Measurements from ENCODE around the gene LRRC59. TPM values are rescaled to one million over a fixed set of nuclear protein-coding genes. Genes with fewer than 3 reads are reported as not detected.

LRRC59 gene
- total RNA-seq, 4 donors from 2014 or later = 34.4 to 76.6 (median 50.3) TPM

DNA sequence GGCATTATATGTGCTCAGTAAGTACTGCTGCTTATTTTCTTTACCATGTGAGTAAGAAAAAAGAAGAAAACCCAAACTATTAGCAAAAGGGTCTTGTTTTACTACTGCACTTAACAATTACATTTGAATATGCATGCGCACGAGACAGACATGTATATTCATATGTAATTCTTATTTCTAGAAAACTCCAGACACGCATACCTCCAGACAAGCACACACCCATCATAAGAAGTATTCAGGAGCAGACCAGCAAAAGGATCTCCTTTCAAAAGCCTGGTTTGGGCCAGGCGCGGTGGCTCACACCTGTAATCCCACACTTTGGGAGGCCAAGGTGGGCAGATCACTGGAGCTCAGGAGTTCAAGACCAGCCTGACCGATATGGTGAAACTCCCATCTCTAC, 7.8 kb downstream of the LRRC59 start:
- TF ChIP-seq POLR2A (IDR thresholded peaks at IDR 0.05) (no peak), POLR2AphosphoS5 (IDR thresholded peaks at IDR 0.05) (no peak), EP300 (IDR thresholded peaks at IDR 0.05) (no peak)
- TF ChIP-seq, protein P1, sequence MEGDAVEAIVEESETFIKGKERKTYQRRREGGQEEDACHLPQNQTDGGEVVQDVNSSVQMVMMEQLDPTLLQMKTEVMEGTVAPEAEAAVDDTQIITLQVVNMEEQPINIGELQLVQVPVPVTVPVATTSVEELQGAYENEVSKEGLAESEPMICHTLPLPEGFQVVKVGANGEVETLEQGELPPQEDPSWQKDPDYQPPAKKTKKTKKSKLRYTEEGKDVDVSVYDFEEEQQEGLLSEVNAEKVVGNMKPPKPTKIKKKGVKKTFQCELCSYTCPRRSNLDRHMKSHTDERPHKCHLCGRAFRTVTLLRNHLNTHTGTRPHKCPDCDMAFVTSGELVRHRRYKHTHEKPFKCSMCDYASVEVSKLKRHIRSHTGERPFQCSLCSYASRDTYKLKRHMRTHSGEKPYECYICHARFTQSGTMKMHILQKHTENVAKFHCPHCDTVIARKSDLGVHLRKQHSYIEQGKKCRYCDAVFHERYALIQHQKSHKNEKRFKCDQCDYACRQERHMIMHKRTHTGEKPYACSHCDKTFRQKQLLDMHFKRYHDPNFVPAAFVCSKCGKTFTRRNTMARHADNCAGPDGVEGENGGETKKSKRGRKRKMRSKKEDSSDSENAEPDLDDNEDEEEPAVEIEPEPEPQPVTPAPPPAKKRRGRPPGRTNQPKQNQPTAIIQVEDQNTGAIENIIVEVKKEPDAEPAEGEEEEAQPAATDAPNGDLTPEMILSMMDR (IDR thresholded peaks at IDR 0.05) = no peak
- Histone ChIP-seq H3K36me3 (peaks cover 0 to 100% of the 10 kb centered on the region in 2 donors), H3K27me3 (no peaks in the 10 kb centered on the region), H3K4me3 (no peak overlapping the region), H3K27ac (no peak overlapping the region), H3K9me3 (no peaks in the 10 kb centered on the region), H3K4me1 (peaks cover 0 to 5% (median 0%) of the 10 kb centered on the region in 3 donors)
- no peak for ATAC-seq
- 87 to 96% methylated on average over 3 to 4 of the region's 6 CpGs for WGBS, 2 donors (ENCODE audit: low coverage in 1 of 2)

DNA sequence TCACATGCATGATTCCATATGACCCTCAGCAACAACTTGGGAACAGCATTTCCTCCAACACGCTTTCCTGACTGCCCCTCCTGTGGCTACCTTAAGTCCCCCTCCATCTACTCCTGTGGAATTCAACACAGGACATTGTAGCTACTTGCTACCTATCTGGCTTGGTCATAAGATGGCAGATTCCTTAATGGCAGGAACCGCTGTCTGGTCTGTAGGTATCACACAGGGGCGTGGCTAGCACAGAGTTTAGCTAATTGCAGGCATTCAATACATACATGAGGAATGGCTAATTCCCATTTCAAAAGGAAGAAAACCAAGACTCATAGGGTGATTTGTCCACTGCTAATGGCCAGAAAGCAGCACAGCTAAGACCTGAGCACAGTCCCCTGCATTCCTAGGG, 8.6 kb downstream of the LRRC59 start:
- no peak overlapping the region for H3K4me3 ChIP-seq
- no peak for TF ChIP-seq POLR2A (IDR thresholded peaks at IDR 0.05)
- TF ChIP-seq EP300 (IDR thresholded peaks at IDR 0.05) = no peak
- TF ChIP-seq POLR2AphosphoS5 (IDR thresholded peaks at IDR 0.05) = no peak
- TF ChIP-seq, protein P1 (IDR thresholded peaks at IDR 0.05) = no peak
- no peak overlapping the region for H3K27ac ChIP-seq
- no peak for ATAC-seq
- H3K4me1 ChIP-seq = no peaks in the 10 kb centered on the region
- no peaks in the 10 kb centered on the region for H3K9me3 ChIP-seq
- WGBS, 2 donors (ENCODE audit: low coverage in 1 of 2) = 84 to 100% methylated on average over 1 to 2 of the region's 3 CpGs
- H3K36me3 ChIP-seq = peaks cover 0 to 100% of the 10 kb centered on the region in 2 donors
- H3K27me3 ChIP-seq = no peaks in the 10 kb centered on the region

DNA sequence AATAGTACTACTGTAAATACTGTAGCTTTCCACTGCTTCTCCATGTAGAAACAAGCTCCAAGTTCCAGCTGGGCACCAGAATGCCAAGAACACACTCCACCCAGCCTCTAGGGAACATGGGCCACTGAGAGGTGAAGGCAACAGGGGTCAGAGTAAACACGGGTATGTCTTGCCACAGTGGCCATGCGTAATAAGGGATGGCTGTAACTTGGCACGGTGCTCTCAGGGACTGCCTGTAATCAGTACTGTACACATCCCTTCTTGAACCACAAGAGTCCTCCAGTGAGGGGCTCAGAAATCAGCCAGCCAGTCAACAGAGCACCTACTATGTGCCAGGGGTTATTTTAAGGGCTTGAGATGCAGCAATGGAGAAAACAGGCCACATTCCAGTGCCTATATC, 10.8 kb downstream of the LRRC59 start:
- H3K4me1 ChIP-seq = no peaks in the 10 kb centered on the region
- no peak for ATAC-seq
- H3K36me3 ChIP-seq = peaks cover 0 to 100% of the 10 kb centered on the region in 2 donors
- H3K9me3 ChIP-seq = no peaks in the 10 kb centered on the region
- no peak for TF ChIP-seq EP300 (IDR thresholded peaks at IDR 0.05)
- 50 to 80% methylated on average over 1 to 3 of the region's 3 CpGs for WGBS, 2 donors (ENCODE audit: low coverage in 1 of 2)
- no peak overlapping the region for H3K27ac ChIP-seq
- H3K4me3 ChIP-seq = no peak overlapping the region
- no peaks in the 10 kb centered on the region for H3K27me3 ChIP-seq

DNA sequence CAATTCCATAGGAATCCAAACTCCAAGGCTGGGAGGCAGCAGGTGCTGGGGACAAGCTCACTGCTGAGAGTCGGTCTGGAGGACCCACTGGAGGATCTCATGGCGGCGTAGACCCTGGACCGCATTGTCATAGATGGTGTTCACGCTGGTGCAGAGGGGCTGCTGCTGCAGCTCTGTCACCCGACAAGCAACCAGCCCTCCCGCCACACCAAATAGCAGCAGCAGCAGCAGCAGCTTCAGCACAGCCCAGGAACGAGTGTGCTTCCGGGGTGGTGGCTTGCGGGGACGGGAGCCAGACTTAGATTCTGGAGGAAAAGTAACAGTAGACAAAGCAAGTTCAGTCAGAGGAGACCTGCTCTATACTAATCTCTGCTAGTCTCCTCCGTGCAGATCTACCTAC, 14.4 kb downstream of the LRRC59 start:
- no peak for ATAC-seq
- TF ChIP-seq EP300 (IDR thresholded peaks at IDR 0.05) (no peak), POLR2A (IDR thresholded peaks at IDR 0.05) (no peak), POLR2AphosphoS5 (IDR thresholded peaks at IDR 0.05) (no peak)
- TF ChIP-seq, protein P1 (IDR thresholded peaks at IDR 0.05) = no peak
- WGBS, 2 donors (ENCODE audit: low coverage in 1 of 2) = 100% methylated on average over 1 of the region's 12 CpGs; no CpG with 5 or more reads in 1 of the 2 donors
- H3K27ac ChIP-seq = no peak overlapping the region
- H3K4me1 ChIP-seq = no peaks in the 10 kb centered on the region
- H3K36me3 ChIP-seq = peaks cover 0 to 75% of the 10 kb centered on the region in 2 donors
- H3K27me3 ChIP-seq = no peaks in the 10 kb centered on the region
- no peaks in the 10 kb centered on the region for H3K9me3 ChIP-seq
- H3K4me3 ChIP-seq = no peak overlapping the region

DNA sequence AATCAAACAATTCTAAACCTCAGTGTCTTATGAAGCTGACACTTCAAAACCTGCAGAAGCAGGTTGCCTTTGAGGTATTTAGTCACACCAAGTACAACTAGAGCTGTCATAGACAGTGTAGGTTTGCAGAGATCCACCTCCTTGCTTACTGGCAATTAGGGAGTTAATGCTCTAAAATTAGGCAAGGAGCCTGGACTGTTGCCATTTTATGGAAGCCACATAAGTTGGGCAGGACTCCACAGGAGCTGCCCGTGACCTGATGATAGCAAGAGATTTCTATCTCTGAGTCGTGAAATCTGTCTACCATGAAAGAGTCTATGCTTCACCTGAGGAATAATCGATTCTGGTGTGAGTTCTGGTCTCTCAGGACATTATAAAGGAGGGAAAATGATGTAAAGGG, 15.4 kb downstream of the LRRC59 start:
- Histone ChIP-seq H3K36me3 (peaks cover 0 to 65% of the 10 kb centered on the region in 2 donors), H3K4me3 (no peak overlapping the region), H3K27me3 (no peaks in the 10 kb centered on the region), H3K9me3 (no peaks in the 10 kb centered on the region), H3K27ac (no peak overlapping the region), H3K4me1 (no peaks in the 10 kb centered on the region)
- 43 to 75% methylated on average over 2 to 3 of the region's 3 CpGs for WGBS, 2 donors (ENCODE audit: low coverage in 1 of 2)
- no peak for ATAC-seq
- TF ChIP-seq EP300 (IDR thresholded peaks at IDR 0.05) = no peak
- TF ChIP-seq, protein P1 (IDR thresholded peaks at IDR 0.05) = no peak
- TF ChIP-seq POLR2A (IDR thresholded peaks at IDR 0.05) = no peak
- TF ChIP-seq POLR2AphosphoS5 (IDR thresholded peaks at IDR 0.05) = no peak
